Measurements from ENCODE around the gene RASSF8. TPM values are rescaled to one million over a fixed set of nuclear protein-coding genes. Genes with fewer than 3 reads are reported as not detected.

Gene RASSF8
- polyA plus RNA-seq, 5 donors, result 19.9 to 39.4 (median 37.6) TPM

DNA sequence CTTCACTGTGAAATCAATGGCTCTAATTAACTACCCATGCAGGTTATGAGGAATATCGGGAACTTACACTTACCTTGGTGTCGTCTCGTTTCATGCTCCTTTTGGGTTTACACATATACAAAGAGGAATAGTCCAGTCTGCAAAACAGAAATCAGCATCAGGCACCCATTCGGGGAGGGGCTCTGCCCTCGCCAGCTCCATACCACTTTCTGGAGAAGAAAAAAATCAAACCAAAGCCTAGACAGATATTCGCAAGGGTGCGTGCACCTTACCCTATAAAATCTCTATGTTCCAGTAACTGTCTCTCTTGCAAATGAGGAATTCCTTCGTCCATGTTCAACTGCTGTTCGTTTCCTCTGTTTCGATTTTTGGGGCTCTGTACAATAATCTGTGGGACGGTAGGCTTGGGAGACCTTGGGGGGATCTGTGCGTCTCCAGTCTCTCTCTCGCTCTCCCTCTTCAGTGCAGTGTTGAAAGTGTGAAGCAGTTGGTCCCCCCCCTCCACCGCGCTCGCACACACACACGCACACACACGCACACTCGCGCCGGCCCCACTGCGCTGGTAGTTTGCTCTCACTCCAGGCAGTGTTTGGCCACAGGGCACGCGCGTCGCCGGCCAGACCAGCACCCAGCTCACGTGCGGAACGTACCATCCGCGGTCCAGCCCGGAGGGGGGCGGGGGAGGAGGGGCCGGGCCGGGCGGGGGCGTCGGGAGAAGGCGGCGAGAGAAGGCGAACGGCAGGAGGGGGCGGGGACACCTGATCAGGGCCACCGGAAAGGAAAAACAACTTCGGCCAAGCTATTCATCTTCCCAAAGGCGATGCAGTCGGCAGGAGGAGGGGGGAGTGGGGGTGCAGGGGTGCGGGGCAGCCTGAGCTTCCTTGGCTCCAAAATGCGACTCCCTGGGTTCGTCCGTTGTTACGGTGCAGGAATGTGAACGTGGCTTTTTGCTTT lies 166.2 kb downstream of the RASSF8 start, which contains the start of gene BHLHE41:
Gene BHLHE41, minus strand, starts transcription at position 592 of the 954 bp plus-strand sequence. Its CDS starts 258 bp downstream, at position 334.
- DNase-seq, result no peak

DNA sequence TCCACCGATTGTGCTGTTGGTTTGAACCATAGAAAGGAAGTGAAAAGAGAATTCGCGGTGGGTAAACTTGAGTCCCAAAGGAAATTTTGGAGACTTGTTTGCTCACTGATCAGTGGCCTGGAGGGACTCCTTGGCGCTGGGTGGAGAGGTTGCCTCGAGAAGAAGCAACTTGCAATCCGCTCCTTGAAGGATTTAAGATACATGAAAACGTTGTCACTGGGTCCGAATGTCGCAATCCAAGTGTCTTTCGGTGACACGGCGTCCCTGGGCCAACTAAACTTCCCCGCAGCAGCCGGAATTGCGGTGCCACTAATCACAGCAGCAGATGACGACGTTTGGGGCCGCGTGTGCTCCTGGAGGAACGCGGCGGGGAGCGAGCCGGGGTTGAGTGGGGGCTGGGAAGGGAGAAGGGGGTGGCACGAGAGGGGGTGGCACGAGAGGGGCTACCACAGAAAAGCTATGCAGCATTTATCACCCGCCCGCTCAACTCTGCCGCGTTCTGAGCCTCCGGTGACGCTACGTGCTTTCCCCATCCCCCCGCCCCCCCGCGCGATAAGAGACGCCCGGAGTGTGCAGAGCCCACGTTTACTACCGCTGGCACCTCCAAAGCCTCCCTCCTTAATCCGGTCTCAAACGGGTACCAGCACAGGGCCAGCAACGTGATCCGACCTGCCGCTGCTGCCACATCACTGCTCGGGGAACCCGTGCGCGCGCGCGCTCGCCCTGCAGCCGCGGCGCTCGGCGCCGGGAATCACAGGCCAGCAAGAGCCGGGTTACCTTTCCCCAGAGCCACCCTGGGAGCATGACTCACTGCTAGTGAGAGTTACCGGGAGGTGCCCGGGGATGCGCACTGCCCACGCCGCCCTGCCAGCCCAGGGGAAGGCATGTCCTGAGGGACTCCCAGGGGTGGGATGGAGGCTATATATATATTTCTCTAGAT lies 167.2 kb downstream of the RASSF8 start:
- no peak for DNase-seq

DNA sequence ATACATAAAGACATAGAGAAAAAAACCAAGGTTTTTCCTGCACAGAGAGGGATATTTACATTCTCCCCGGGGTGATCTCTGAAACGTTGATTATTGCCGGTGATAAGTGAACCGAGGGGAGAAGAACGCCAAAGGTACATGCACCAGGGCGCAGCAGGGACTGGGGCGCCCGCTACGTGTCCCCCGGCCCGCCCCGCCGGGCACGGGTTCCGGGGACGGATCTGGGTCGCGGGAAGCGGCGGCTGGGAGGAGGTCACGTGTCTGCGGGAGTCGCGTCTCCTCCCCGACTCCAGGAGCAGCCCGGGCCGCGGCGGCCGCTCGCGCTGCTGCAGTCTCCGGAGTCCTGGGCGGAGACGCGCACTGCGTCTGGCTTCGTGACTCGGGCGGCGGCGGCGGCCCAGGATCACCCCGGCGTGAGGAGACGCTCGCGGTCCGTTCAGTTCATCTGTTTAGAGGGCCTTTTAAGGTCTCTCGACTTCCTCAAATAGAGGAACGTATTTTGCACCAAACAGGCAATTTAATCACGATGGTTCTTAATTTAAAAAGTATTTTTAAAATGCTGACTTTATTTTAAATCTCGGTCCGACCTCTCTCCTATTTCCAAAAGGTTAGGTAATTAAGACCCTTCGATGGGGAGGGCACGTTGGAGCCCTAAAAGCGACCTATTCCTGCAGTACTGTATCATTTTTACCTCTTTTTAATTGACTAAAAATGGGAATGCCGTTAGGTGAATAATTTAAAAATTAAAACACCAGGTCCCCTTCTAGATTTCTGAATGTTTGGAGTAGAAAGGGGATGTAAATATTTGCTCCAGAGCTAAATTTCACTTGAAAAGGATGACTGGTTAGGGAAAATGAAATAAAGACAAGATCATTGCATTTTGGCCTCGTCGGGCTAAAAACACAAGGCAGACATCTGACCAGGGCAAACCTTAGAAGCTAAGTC lies 168.1 kb downstream of the RASSF8 start:
- peak in 1 of 2 donors; percentile 73 for DNase-seq

DNA sequence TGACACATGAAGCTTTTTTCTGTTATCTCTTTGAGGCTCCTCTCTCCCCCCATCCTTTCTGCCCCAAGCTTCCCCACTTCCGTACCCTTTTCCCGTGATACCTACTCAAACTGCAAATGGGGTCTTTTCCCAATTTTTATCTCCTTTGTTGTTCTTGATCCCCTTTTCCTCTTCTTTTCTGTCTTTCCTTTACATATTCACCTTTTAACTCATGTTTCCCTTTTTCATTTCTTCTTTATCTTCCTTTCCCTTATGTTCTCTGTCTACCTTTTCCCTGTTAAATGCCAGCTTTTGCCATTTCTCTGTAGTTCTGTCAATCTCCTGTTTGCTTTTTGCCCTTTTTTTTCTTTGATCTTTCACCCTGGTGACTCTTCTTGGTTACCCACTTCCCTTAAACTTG lies 168.9 kb downstream of the RASSF8 start:
- no peak for DNase-seq

DNA sequence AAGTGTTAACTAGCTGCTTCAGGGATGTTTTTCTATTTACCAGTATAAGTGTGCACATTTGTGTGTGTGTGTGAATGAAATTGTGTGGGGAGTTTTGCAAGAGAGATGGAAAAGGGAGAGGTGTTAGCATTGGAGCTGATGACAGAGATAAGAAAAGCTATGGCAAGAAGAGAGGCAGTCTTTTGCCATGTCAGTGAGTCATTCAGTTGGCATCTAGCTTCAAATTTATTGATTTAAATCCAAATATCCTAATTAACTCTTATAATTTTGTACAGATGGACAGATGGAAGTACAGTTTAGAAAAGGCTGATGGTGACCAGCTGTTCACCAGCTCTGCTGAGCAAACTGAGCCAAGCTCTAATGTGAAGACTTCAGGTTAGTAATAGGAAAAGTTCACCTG lies 169.7 kb downstream of the RASSF8 start:
- DNase-seq, result no peak

Other genes starting within 250 kb of the RASSF8 start
- gene BHLHE41, start 166.4 kb downstream of the RASSF8 start, polyA plus RNA-seq (ENCODE audit: insufficient read depth in 1 of 5, insufficient read length in 5 of 5, low replicate concordance in 1 of 5), result 1 to 10 TPM in 1 of 5 donors, under 1 TPM in 4; 0.41 to 1.3 (median 0.86) TPM
- 10 to 100 TPM; 10.4 to 16.9 (median 14.6) TPM for gene SSPN, start 236.9 kb downstream of the RASSF8 start, polyA plus RNA-seq (ENCODE audit: insufficient read depth in 1 of 5, insufficient read length in 5 of 5, low replicate concordance in 1 of 5)